ENCODE measurements around the gene IFT172. TPM values are rescaled to one million over a fixed set of nuclear protein-coding genes. Genes with fewer than 3 reads are reported as not detected.

The IFT172 gene
- total and polyA plus RNA-seq, 9 donors = 23.9 to 52.1 (median 42.2) TPM

- intact Hi-C loops (cut with DNase I) = no loop called here
- Histone ChIP-seq H3K27ac (no peak overlapping the region), H3K9me3 (no peaks in the 10 kb centered on the region), H3K4me1 (ENCODE audit: insufficient read depth) (no peaks in the 10 kb centered on the region), H3K36me3 (no peaks in the 10 kb centered on the region), H3K27me3 (no peaks in the 10 kb centered on the region), H3K4me3 (no peak overlapping the region)
- no peak for DNase-seq
- 75 to 84% (median 77%) methylated on average over 3 of the region's 3 CpGs for WGBS, 3 donors
- TF ChIP-seq EP300 (IDR thresholded peaks at IDR 0.05) (no peak), CTCF (IDR thresholded peaks at IDR 0.05) (no peak), POLR2A (IDR thresholded peaks at IDR 0.05) (no peak)
Observed at GRCh38 chr2:27448381-27448780, 41.2 kb downstream of the IFT172 start.

- no peak for TF ChIP-seq EP300 (IDR thresholded peaks at IDR 0.05)
- TF ChIP-seq CTCF (IDR thresholded peaks at IDR 0.05) = no peak
- TF ChIP-seq POLR2A (IDR thresholded peaks at IDR 0.05) = no peak
- no peak for DNase-seq
- peaks cover 2% of the 10 kb centered on the region for H3K4me1 ChIP-seq (ENCODE audit: insufficient read depth)
- no peaks in the 10 kb centered on the region for H3K9me3 ChIP-seq
- intact Hi-C loops (cut with DNase I) = no loop called here
- H3K27ac ChIP-seq = no peak overlapping the region
- no peaks in the 10 kb centered on the region for H3K36me3 ChIP-seq
- H3K27me3 ChIP-seq = no peaks in the 10 kb centered on the region
- 84 to 92% (median 88%) methylated on average over 3 of the region's 3 CpGs for WGBS, 3 donors
- no peak overlapping the region for H3K4me3 ChIP-seq
Observed at GRCh38 chr2:27446057-27446456, 43.5 kb downstream of the IFT172 start.

- no peak overlapping the region for H3K27ac ChIP-seq
- 83 to 88% (median 87%) methylated on average over 8 of the region's 8 CpGs for WGBS, 3 donors
- H3K4me3 ChIP-seq = no peak overlapping the region
- no peak for DNase-seq
- H3K36me3 ChIP-seq = no peaks in the 10 kb centered on the region
- peaks cover 2% of the 10 kb centered on the region for H3K4me1 ChIP-seq (ENCODE audit: insufficient read depth)
- no peaks in the 10 kb centered on the region for H3K9me3 ChIP-seq
- intact Hi-C loops (cut with DNase I) = no loop called here
- TF ChIP-seq POLR2A (IDR thresholded peaks at IDR 0.05) (no peak), EP300 (IDR thresholded peaks at IDR 0.05) (no peak), CTCF (IDR thresholded peaks at IDR 0.05) (no peak)
- no peaks in the 10 kb centered on the region for H3K27me3 ChIP-seq
Observed at GRCh38 chr2:27445615-27446014, 43.9 kb downstream of the IFT172 start.

- Histone ChIP-seq H3K4me1 (ENCODE audit: insufficient read depth) (peaks cover 2% of the 10 kb centered on the region), H3K4me3 (no peak overlapping the region), H3K36me3 (no peaks in the 10 kb centered on the region), H3K27ac (no peak overlapping the region), H3K9me3 (no peaks in the 10 kb centered on the region), H3K27me3 (no peaks in the 10 kb centered on the region)
- intact Hi-C loops (cut with DNase I) = no loop called here
- no peak for DNase-seq
- 87 to 91% (median 89%) methylated on average over 8 of the region's 8 CpGs for WGBS, 3 donors
- no peak for TF ChIP-seq EP300 (IDR thresholded peaks at IDR 0.05)
Observed at GRCh38 chr2:27445155-27445554, 44.4 kb downstream of the IFT172 start.

GRCh38 chr2:27442920-27443282 lies 46.6 kb downstream of the IFT172 start:
- Histone ChIP-seq H3K9me3 (no peaks in the 10 kb centered on the region), H3K4me3 (no peak overlapping the region), H3K36me3 (no peaks in the 10 kb centered on the region), H3K4me1 (ENCODE audit: insufficient read depth) (peaks cover 2% of the 10 kb centered on the region), H3K27ac (peak overlapping the region in 1 of 2 donors; percentile 10), H3K27me3 (no peaks in the 10 kb centered on the region)
- WGBS, 3 donors = 77 to 80% (median 78%) methylated on average over 6 of the region's 6 CpGs
- peak in 1 of 5 donors; percentile 44 for DNase-seq
- intact Hi-C loops (cut with DNase I) = no loop called here
- TF ChIP-seq EP300 (IDR thresholded peaks at IDR 0.05) (no peak), POLR2A (IDR thresholded peaks at IDR 0.05) (no peak), CTCF (IDR thresholded peaks at IDR 0.05) (no peak)

All from ovary (tissue), 9 donors.